A549 (cell line): ENCODE results near the gene EME2. TPM values are rescaled to one million over a fixed set of nuclear protein-coding genes. Genes with fewer than 3 reads are reported as not detected.

Source experiments
- ATAC-seq, 2 experiments: fragments of 200-7000 bp in 1 of 2; fragments of >200 bp in 1 of 2; cut with Nextera tagmentation in 1 of 2; cut with Tn5 transposase in 1 of 2; 3 replicates each; pipeline versions ENCODE4 v1.8.0 to v1.9.1; 2018 to 2020; ENCODE audit warnings: mild to moderate bottlenecking in 1 of 2, moderate library complexity in 1 of 2
- CTCF ChIA-PET: fragments of 300-600 bp; sonication (Branson Sonifier 250); formaldehyde crosslinking; extraction: SDS; loops from one replicate; lab custom pipeline; 2021; ENCODE audit warnings: antibody characterized with exemption, inconsistent platforms; lab: Yijun Ruan, JAX
- POLR2A ChIA-PET: fragments of 350-600 bp; formaldehyde crosslinking; extraction: SDS; loops from one replicate; lab custom pipeline; 2021; ENCODE audit warnings: antibody characterized with exemption, inconsistent platforms; lab: Yijun Ruan, JAX
- DNase-seq, 2 experiments: peaks; one replicate each; pipeline versions ENCODE4 v3.0.0 to v3.0.0-alpha.2; 2011 to 2016; ENCODE audit warnings: low read depth in 1 of 2, low spot score in 1 of 2
- FAIRE-seq: peaks from 2 replicates; lab custom pipeline; 2011; peaks lifted over from hg19 to GRCh38; lab: Jason Lieb, UNC
- H3K27ac ChIP-seq, 2 experiments: fragments of >200 bp; sonication (Bioruptor Twin); formaldehyde crosslinking; 3 replicates each; pipeline ENCODE4 v1.5.1; 2016 to 2017
- H3K4me1 ChIP-seq: fragments of >200 bp; sonication (Bioruptor Twin); formaldehyde crosslinking; 3 replicates; pipeline ENCODE4 v1.6.1; 2016
- H3K4me2 ChIP-seq: fragments of >200 bp; sonication (Bioruptor Twin); formaldehyde crosslinking; 3 replicates; pipeline ENCODE4 v1.6.1; 2016
- H3K4me3 ChIP-seq: fragments of >200 bp; sonication (Bioruptor Twin); formaldehyde crosslinking; 3 replicates; pipeline ENCODE4 v1.5.1; 2016
- H3K9me3 ChIP-seq: fragments of >200 bp; sonication (Bioruptor Twin); formaldehyde crosslinking; 3 replicates; pipeline ENCODE4 v1.6.1; 2016
- ATOH8 ChIP-seq: fragments of 250-450 bp; sonication (Bioruptor Pico); IDR thresholded peaks from 2 replicates; pipeline ENCODE4 v1.5.0; 2020; ENCODE audit warnings: low read depth, mild to moderate bottlenecking, moderate library complexity
- BHLHE40 ChIP-seq: IDR thresholded peaks from 2 replicates; pipeline ENCODE4 v1.6.1; 2012; ENCODE audit warnings: low read depth, low read length, inconsistent platforms
- CBX2 ChIP-seq: fragments of 200-600 bp; sonication (generic); IDR thresholded peaks from 2 replicates; pipeline ENCODE4 v1.6.1; 2016; ENCODE audit warnings: low read depth, mild to moderate bottlenecking, borderline replicate concordance
- CHD4 ChIP-seq: fragments of 200-600 bp; sonication (generic); IDR thresholded peaks from 2 replicates; pipeline ENCODE4 v1.6.1; 2016; ENCODE audit warnings: antibody characterized with exemption, mild to moderate bottlenecking, borderline replicate concordance
- EHF ChIP-seq: fragments of 250-450 bp; sonication (Bioruptor Pico); IDR thresholded peaks from 2 replicates; pipeline ENCODE4 v1.5.0; 2020; ENCODE audit warnings: mild to moderate bottlenecking
- ELK1 ChIP-seq: fragments of 150-350 bp; IDR thresholded peaks from 2 replicates; pipeline ENCODE4 v1.6.1; 2014; ENCODE audit warnings: low read depth, mild to moderate bottlenecking, low read length
- ESRRA ChIP-seq: fragments of 150-350 bp; IDR thresholded peaks from 2 replicates; pipeline ENCODE4 v1.6.1; 2014; ENCODE audit warnings: mild to moderate bottlenecking, low read length, borderline replicate concordance
- FOSB ChIP-seq: fragments of 250-450 bp; sonication (Bioruptor Pico); IDR thresholded peaks from 2 replicates; pipeline ENCODE4 v1.5.0; 2020; ENCODE audit warnings: mild to moderate bottlenecking, moderate library complexity
- FOXS1 ChIP-seq: fragments of 250-450 bp; sonication (Bioruptor Pico); IDR thresholded peaks from 2 replicates; pipeline ENCODE4 v1.5.0; 2020; ENCODE audit warnings: mild to moderate bottlenecking, moderate library complexity
- GATA3 ChIP-seq: IDR thresholded peaks from 2 replicates; pipeline ENCODE4 v1.6.1; 2012; ENCODE audit warnings: borderline replicate concordance
- HOXA7 ChIP-seq: fragments of 250-450 bp; sonication (Bioruptor Pico); IDR thresholded peaks from 2 replicates; pipeline ENCODE4 v1.5.0; 2020; ENCODE audit warnings: mild to moderate bottlenecking, moderate library complexity
- HOXB13 ChIP-seq: fragments of 250-450 bp; sonication (Bioruptor Pico); IDR thresholded peaks from 2 replicates; pipeline ENCODE4 v1.5.0; 2020; ENCODE audit warnings: low read depth, mild to moderate bottlenecking, moderate library complexity
- HOXB5 ChIP-seq: fragments of 250-450 bp; sonication (Bioruptor Pico); IDR thresholded peaks from 2 replicates; pipeline ENCODE4 v1.5.0; 2020; ENCODE audit warnings: mild to moderate bottlenecking, moderate library complexity
- JUN ChIP-seq, 2 experiments: fragments of >200 bp; sonication (Bioruptor Twin); formaldehyde crosslinking; IDR thresholded peaks; 2 replicates in 1 of 2; 3 replicates in 1 of 2; pipeline ENCODE4 v1.6.1; 2016 to 2017
- JUNB ChIP-seq: fragments of >200 bp; sonication (Bioruptor Twin); formaldehyde crosslinking; IDR thresholded peaks from 2 replicates; pipeline ENCODE4 v1.6.1; 2016
- KDM5A ChIP-seq: fragments of 200-600 bp; sonication (generic); IDR thresholded peaks from 2 replicates; pipeline ENCODE4 v1.6.1; 2016; ENCODE audit warnings: antibody characterized with exemption, mild to moderate bottlenecking
- NFE2L2 ChIP-seq: fragments of 150-350 bp; conservative IDR thresholded peaks from 2 replicates; pipeline ENCODE4 v1.6.1; 2014; ENCODE audit warnings: low read length
- NPAS2 ChIP-seq: fragments of 250-450 bp; sonication (Bioruptor Pico); IDR thresholded peaks from 2 replicates; pipeline ENCODE4 v1.8.0; 2022; ENCODE audit warnings: mild to moderate bottlenecking, moderate library complexity, borderline replicate concordance
- PHF8 ChIP-seq: fragments of 200-600 bp; sonication (generic); IDR thresholded peaks from 2 replicates; pipeline ENCODE4 v1.6.1; 2016; ENCODE audit warnings: low read depth, mild to moderate bottlenecking, antibody characterized with exemption, moderate library complexity, borderline replicate concordance
- POLR2A ChIP-seq: IDR thresholded peaks from 2 replicates; pipeline ENCODE4 v1.6.1; 2012; ENCODE audit warnings: mild to moderate bottlenecking, low read length
- POLR2AphosphoS2 ChIP-seq: conservative IDR thresholded peaks from 2 replicates; pipeline ENCODE4 v1.6.1; 2012; ENCODE audit warnings: low read length, improper control_type of control experiment, inconsistent platforms
- REST ChIP-seq: fragments of 200-600 bp; sonication (generic); IDR thresholded peaks from 2 replicates; pipeline ENCODE4 v1.6.1; 2016; ENCODE audit warnings: antibody characterized with exemption, mild to moderate bottlenecking, moderate library complexity
- RFX5 ChIP-seq: fragments of 450-650 bp; IDR thresholded peaks from 2 replicates; pipeline ENCODE4 v1.7.1; 2014; ENCODE audit warnings: antibody characterized with exemption, mild to moderate bottlenecking, moderate library complexity
- SREBF2 ChIP-seq: fragments of 450-650 bp; IDR thresholded peaks from 2 replicates; pipeline ENCODE4 v1.6.1; 2014; ENCODE audit warnings: mild to moderate bottlenecking, moderate library complexity
- TFCP2L1 ChIP-seq: fragments of 250-450 bp; sonication (Bioruptor Pico); IDR thresholded peaks from 2 replicates; pipeline ENCODE4 v1.5.0; 2021; ENCODE audit warnings: mild to moderate bottlenecking
- TP53 ChIP-seq: fragments of 250-450 bp; sonication (Bioruptor Pico); IDR thresholded peaks from 2 replicates; pipeline ENCODE4 v1.5.0; 2021; ENCODE audit warnings: mild to moderate bottlenecking, moderate library complexity
- WGBS: methylation state at CpG from one replicate; pipeline ENCODE4 v1.1.6; 2017; ENCODE audit errors: missing lambda C conversion rate; 5-methylcytosine and 5-hydroxymethylcytosine counted together
- polyA plus RNA-seq, 4 experiments: library from polyadenylated mRNA; depleted of rRNA in 3 of 4; stranded (reverse); fragments of >200 nt; fragmentation: RNase III in 1 of 4; extraction: RNeasy Plus Mini Kit Qiagen cat#74134 plus additional on column Dnase treatment in 1 of 4; gene quantifications; 2 replicates in 3 of 4; 3 replicates in 1 of 4; pipeline ENCODE4 v1.2.3, GENCODE V29; 2011 to 2017
- TF ChIP-seq, protein P1 (sequence below): IDR thresholded peaks from 2 replicates; pipeline ENCODE4 v1.6.1; 2012

EME2 gene
- polyA plus RNA-seq, 2 of the 4 experiments (the other 2 are of a cell fraction), result 2.9 to 16.5 TPM

GRCh38 chr16:1729445-1729844 lies 43.2 kb upstream of the EME2 start:
- no peaks in the 10 kb centered on the region for H3K4me1 ChIP-seq
- H3K4me3 ChIP-seq, result no peak overlapping the region
- 92% methylated on average over 23 of the region's 35 CpGs for WGBS
- H3K4me2 ChIP-seq, result no peak overlapping the region
- CTCF ChIA-PET, result interaction anchor here (0.9 to 6.8 kb wide), 3 partner anchors 15 to 34 kb away, joined by 3 to 34 read pairs (median 9); partner anchors contain the start of gene MAPK8IP3
- TF ChIP-seq BHLHE40, result no peak
- no peak for TF ChIP-seq POLR2A
- TF ChIP-seq FOSB (CRISPR knock-in tag), result no peak
- no peak for TF ChIP-seq CHD4
- TF ChIP-seq, all 56 proteins: peak for 0
- no peak overlapping the region for H3K27ac ChIP-seq
- ATAC-seq, result no peak
- no peak for FAIRE-seq
- POLR2A ChIA-PET, result no interaction called here
- no peaks in the 10 kb centered on the region; the same call in 2 of the 3 replicates for H3K9me3 ChIP-seq
- no peak for DNase-seq

DNA sequence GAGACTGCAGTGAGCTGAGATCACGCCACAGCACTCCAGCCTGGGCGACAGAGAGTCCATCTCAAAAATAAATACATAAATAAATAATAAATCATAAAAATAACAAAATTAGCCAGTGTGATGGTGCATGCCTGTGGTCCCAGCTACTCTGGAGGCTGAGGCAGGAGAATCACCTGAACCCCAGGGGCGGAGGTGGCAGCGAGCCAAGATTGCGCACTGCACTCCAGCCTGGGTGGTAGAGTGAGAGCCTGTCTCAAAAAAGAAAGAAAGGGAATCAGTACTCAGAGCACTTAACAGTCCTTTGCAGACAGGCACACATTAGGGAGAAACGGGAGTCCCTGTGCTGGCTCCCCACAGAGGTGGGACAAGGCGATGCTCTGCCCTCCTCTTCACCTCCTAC lies 41.5 kb upstream of the EME2 start:
- POLR2A ChIA-PET, result no interaction called here
- FAIRE-seq, result no peak
- peaks cover 4% of the 10 kb centered on the region; the same call in 1 of the 3 replicates for H3K9me3 ChIP-seq
- TF ChIP-seq POLR2AphosphoS2, result no peak
- no peak for TF ChIP-seq HOXB13
- no peak for TF ChIP-seq FOXS1 (CRISPR knock-in tag)
- TF ChIP-seq TFCP2L1 (CRISPR knock-in tag), result no peak
- no peak for TF ChIP-seq PHF8
- no peak for TF ChIP-seq EHF (CRISPR knock-in tag)
- TF ChIP-seq ESRRA, result no peak
- no peak for TF ChIP-seq GATA3
- no peak for TF ChIP-seq CBX2
- TF ChIP-seq KDM5A, result no peak
- TF ChIP-seq JUNB, result no peak
- TF ChIP-seq RFX5, result no peak
- TF ChIP-seq, protein P1, sequence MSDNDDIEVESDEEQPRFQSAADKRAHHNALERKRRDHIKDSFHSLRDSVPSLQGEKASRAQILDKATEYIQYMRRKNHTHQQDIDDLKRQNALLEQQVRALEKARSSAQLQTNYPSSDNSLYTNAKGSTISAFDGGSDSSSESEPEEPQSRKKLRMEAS, result no peak
- no peak for TF ChIP-seq ELK1
- no peak for TF ChIP-seq SREBF2
- no peak for TF ChIP-seq ATOH8 (CRISPR knock-in tag)
- TF ChIP-seq HOXA7, result no peak
- TF ChIP-seq, all 56 proteins: peak for 0
- CTCF ChIA-PET, result interaction anchor here (2.0 to 6.8 kb wide), 2 partner anchors 14 to 24 kb away, joined by 9 to 34 read pairs; partner anchors contain the start of gene MAPK8IP3
- DNase-seq (no peak), ATAC-seq (0 out of 6 replicates have a peak, but pooled peaks of 1 of the 2 experiments have one; percentile 28)
- no peaks in the 10 kb centered on the region for H3K4me1 ChIP-seq
- 93% methylated on average over 7 of the region's 7 CpGs for WGBS
- H3K27ac ChIP-seq, result no peak overlapping the region
- no peak overlapping the region for H3K4me2 ChIP-seq
- no peak overlapping the region for H3K4me3 ChIP-seq

DNA sequence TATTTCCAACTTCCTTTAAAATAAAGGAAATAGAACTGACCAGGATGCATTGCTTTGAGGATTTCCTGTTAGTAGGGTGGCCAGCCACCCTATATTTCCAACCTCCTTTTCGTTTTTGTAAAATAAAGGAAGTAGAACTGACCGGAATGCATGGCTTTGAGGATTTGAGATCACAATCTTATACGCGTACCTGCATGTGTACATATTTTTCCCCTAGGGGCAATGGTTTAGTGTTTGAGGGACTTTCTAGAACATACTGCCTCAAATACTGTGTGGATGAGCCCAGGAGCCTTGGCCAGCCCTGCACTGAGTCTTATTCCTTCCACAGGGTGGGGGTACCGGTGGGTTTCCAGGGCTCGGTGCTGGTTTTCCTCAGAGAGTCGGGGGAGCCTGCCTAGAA lies 41.0 kb upstream of the EME2 start:
- H3K4me1 ChIP-seq, result no peaks in the 10 kb centered on the region
- 89% methylated on average over 6 of the region's 7 CpGs for WGBS
- CTCF ChIA-PET, result interaction anchor here (1.6 to 6.8 kb wide), 2 partner anchors 24 to 40 kb away, joined by 3 to 34 read pairs; partner anchors contain the start of gene MAPK8IP3
- no peak overlapping the region for H3K4me3 ChIP-seq
- POLR2A ChIA-PET, result no interaction called here
- TF ChIP-seq SREBF2 (no peak), ELK1 (no peak), NPAS2 (CRISPR knock-in tag) (no peak), REST (no peak), JUN (IDR thresholded peaks at IDR 0.05) (no peak), NFE2L2 (no peak), HOXB5 (CRISPR knock-in tag) (no peak), RFX5 (no peak), HOXB13 (no peak), TP53 (no peak), CHD4 (no peak)
- FAIRE-seq, result no peak
- no peak for ATAC-seq
- H3K27ac ChIP-seq, result no peak overlapping the region
- peaks cover 6% of the 10 kb centered on the region; the same call in 1 of the 3 replicates for H3K9me3 ChIP-seq
- no peak overlapping the region for H3K4me2 ChIP-seq
- DNase-seq, result no peak
